Mesenchymal stem cell (in vitro differentiated cells and primary cell): Measurements from ENCODE around the gene F8A1.
"Not testable (repeated sequence)": the region's sequence is repeated elsewhere in the genome, so short reads cannot be mapped to it uniquely, and the experiment has no call there.

ENCODE experiments used
- DNase-seq: peaks from one replicate; pipeline ENCODE4 v3.0.0-alpha.2; 2013
- H2AFZ ChIP-seq: one replicate; pipeline ENCODE4 v1.6.1; 2013; ENCODE audit warnings: low read depth, mild to moderate bottlenecking, control low read depth, inconsistent platforms, low read length, moderate library complexity
- H2AK5ac ChIP-seq: 2 replicates; pipeline ENCODE4 v1.6.1; 2013; ENCODE audit warnings: low read length, moderate library complexity, mild to moderate bottlenecking, inconsistent platforms; ENCODE audit not compliant: severe bottlenecking
- H2BK120ac ChIP-seq: one replicate; pipeline ENCODE4 v1.6.1; 2013; ENCODE audit warnings: low read depth, mild to moderate bottlenecking, inconsistent platforms, low read length, moderate library complexity
- H2BK12ac ChIP-seq, 2 experiments: one replicate each; pipeline ENCODE4 v1.6.1; 2013; ENCODE audit warnings: inconsistent platforms in 2 of 2, low read length in 2 of 2, mild to moderate bottlenecking in 2 of 2, moderate library complexity in 2 of 2, control low read depth in 1 of 2
- H2BK15ac ChIP-seq: one replicate; pipeline ENCODE4 v1.6.1; 2013; ENCODE audit warnings: mild to moderate bottlenecking, low read depth, inconsistent platforms; ENCODE audit not compliant: poor library complexity, severe bottlenecking
- H2BK5ac ChIP-seq: 2 replicates; pipeline ENCODE4 v1.6.1; 2013; ENCODE audit warnings: low read depth, mild to moderate bottlenecking, low read length, control low read depth, inconsistent platforms; ENCODE audit not compliant: poor library complexity, severe bottlenecking
- H3K14ac ChIP-seq, 2 experiments: one replicate each; pipeline ENCODE4 v1.6.1; 2013; ENCODE audit warnings: inconsistent platforms in 2 of 2, low read length in 2 of 2, control low read depth in 1 of 2, mild to moderate bottlenecking in 1 of 2, moderate library complexity in 1 of 2
- H3K18ac ChIP-seq, 2 experiments: one replicate each; pipeline ENCODE4 v1.6.1; 2013; ENCODE audit warnings: inconsistent platforms in 2 of 2, low read length in 2 of 2, control low read depth in 1 of 2, low read depth in 1 of 2, mild to moderate bottlenecking in 1 of 2
- H3K23ac ChIP-seq, 2 experiments: one replicate each; pipeline ENCODE4 v1.6.1; 2013; ENCODE audit warnings: inconsistent platforms in 2 of 2, low read length in 2 of 2, mild to moderate bottlenecking in 2 of 2, moderate library complexity in 2 of 2, control low read depth in 1 of 2
- H3K27ac ChIP-seq: 2 replicates; pipeline ENCODE4 v1.5.1; 2013; ENCODE audit warnings: mild to moderate bottlenecking, moderate library complexity, low read length, control low read depth, inconsistent platforms; ENCODE audit not compliant: poor library complexity, severe bottlenecking
- H3K27me3 ChIP-seq, 2 experiments: 2 replicates each; pipeline versions ENCODE4 v1.6.1 to v1.7.0; 2013; ENCODE audit warnings: low read length in 2 of 2, mild to moderate bottlenecking in 2 of 2, moderate library complexity in 2 of 2, control low read depth in 1 of 2, inconsistent platforms in 1 of 2; ENCODE audit not compliant: control insufficient read depth in 1 of 2, insufficient read depth in 1 of 2
- H3K36me3 ChIP-seq, 2 experiments: 2 replicates each; pipeline versions ENCODE4 v1.6.1 to v1.7.0; 2013; ENCODE audit warnings: low read length in 2 of 2, control low read depth in 1 of 2, inconsistent platforms in 1 of 2, low read depth in 1 of 2, mild to moderate bottlenecking in 1 of 2; ENCODE audit not compliant: insufficient read depth in 2 of 2, control insufficient read depth in 1 of 2
- H3K4ac ChIP-seq, 2 experiments: one replicate each; pipeline ENCODE4 v1.6.1; 2013; ENCODE audit warnings: inconsistent platforms in 2 of 2, low read length in 2 of 2, mild to moderate bottlenecking in 2 of 2, moderate library complexity in 2 of 2, control low read depth in 1 of 2, low read depth in 1 of 2
- H3K4me1 ChIP-seq: 2 replicates; pipeline ENCODE4 v1.6.1; 2013; ENCODE audit warnings: low read depth, low read length, control low read depth; ENCODE audit not compliant: control insufficient read depth, insufficient read depth
- H3K4me2 ChIP-seq: 2 replicates; pipeline ENCODE4 v1.6.1; 2013; ENCODE audit warnings: low read length, mild to moderate bottlenecking, inconsistent platforms; ENCODE audit not compliant: poor library complexity, severe bottlenecking
- H3K4me3 ChIP-seq, 2 experiments: 2 replicates each; pipeline versions ENCODE4 v1.5.1 to v1.7.0; 2013; ENCODE audit warnings: low read length in 2 of 2, mild to moderate bottlenecking in 2 of 2, control low read depth in 1 of 2, low read depth in 1 of 2; ENCODE audit not compliant: insufficient read depth in 1 of 2
- H3K79me1 ChIP-seq: replicated peaks from 2 replicates; pipeline ENCODE4 v1.6.1; 2013; ENCODE audit warnings: mild to moderate bottlenecking, control low read depth, low read length, inconsistent platforms; ENCODE audit not compliant: poor library complexity, severe bottlenecking
- H3K9ac ChIP-seq: 2 replicates; pipeline ENCODE4 v1.7.0; 2013; ENCODE audit warnings: mild to moderate bottlenecking, low read length, moderate library complexity
- H3K9me3 ChIP-seq: 2 replicates; pipeline ENCODE4 v1.7.0; 2013; ENCODE audit warnings: mild to moderate bottlenecking, low read length; ENCODE audit not compliant: control insufficient read depth
- H4K8ac ChIP-seq: one replicate; pipeline ENCODE4 v1.6.1; 2013; ENCODE audit warnings: inconsistent platforms, mild to moderate bottlenecking, low read length, moderate library complexity
- H4K91ac ChIP-seq: one replicate; pipeline ENCODE4 v1.6.1; 2013; ENCODE audit warnings: mild to moderate bottlenecking, low read length, inconsistent platforms
- WGBS: methylation state at CpG from one replicate; pipeline ENCODE4 v1.1.7; 2013; ENCODE audit warnings: mixed read lengths; 5-methylcytosine and 5-hydroxymethylcytosine counted together

F8A1 gene

DNA sequence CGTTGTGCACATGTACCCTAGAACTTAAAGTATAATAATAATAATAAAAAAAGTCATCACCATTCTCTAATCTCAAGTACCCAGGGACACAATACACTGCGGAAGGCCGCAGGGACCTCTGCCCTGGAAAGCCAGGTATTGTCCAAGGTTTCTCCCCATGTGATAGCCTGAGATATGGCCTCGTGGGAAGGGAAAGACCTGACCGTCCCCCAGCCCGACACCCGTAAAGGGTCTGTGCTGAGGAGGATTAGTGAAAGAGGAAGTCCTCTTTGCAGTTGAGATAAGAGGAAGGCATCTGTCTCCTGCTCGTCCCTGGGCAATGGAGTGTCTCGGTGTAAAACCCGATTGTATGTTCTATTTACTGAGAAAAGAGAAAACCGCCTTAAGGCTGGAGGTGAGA lies 24.4 kb downstream of the F8A1 start:
- H3K4me2 ChIP-seq, H2BK120ac ChIP-seq, H3K4me3 ChIP-seq, H3K9ac ChIP-seq, H3K4me1 ChIP-seq, H3K27ac ChIP-seq, H4K8ac ChIP-seq, H3K79me1 ChIP-seq, H2AFZ ChIP-seq, H4K91ac ChIP-seq, H2BK12ac ChIP-seq, DNase-seq, H2BK15ac ChIP-seq, H2AK5ac ChIP-seq, H2BK5ac ChIP-seq, H3K14ac ChIP-seq, H3K18ac ChIP-seq, H3K4ac ChIP-seq, H3K27me3 ChIP-seq, H3K36me3 ChIP-seq, H3K23ac ChIP-seq: not testable (repeated sequence)
- WGBS: 93% methylated on average over 8 of the region's 11 CpGs
- H3K9me3 ChIP-seq: peaks cover 14% of the 10 kb centered on the region

DNA sequence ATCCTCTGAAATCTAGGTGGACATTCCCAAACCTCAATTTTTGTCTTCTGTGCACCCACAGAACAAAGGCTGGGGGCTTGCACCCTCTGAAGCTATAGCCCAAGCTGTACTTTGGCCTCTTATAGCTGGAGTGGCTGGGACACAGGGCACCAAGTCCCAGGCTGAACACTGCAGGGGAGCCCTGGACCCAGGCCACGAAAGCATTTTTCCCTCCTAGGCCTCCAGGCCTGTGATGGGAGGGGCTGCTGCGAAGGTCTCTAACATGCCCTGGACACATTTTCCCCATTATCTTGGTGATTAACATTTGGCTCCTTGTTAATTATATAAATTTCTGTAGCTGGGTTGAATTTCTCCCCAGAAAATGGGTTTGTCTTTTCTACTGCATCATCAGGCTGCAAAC lies 27.9 kb downstream of the F8A1 start:
- H2AK5ac ChIP-seq: no peak overlapping the region
- no peak overlapping the region for H2BK5ac ChIP-seq
- H4K91ac ChIP-seq: no peak overlapping the region
- no peak overlapping the region for H3K14ac ChIP-seq
- no peak overlapping the region for H3K4me2 ChIP-seq
- H3K27ac ChIP-seq: no peak overlapping the region
- H3K4ac ChIP-seq: no peak overlapping the region
- no peak overlapping the region for H2BK15ac ChIP-seq
- no peaks in the 10 kb centered on the region for H3K4me1 ChIP-seq
- no peak overlapping the region for H4K8ac ChIP-seq
- no peak overlapping the region for H3K18ac ChIP-seq
- peaks cover 14% of the 10 kb centered on the region for H3K9me3 ChIP-seq
- no peaks in the 10 kb centered on the region for H3K79me1 ChIP-seq
- H3K36me3 ChIP-seq: no peaks in the 10 kb centered on the region
- DNase-seq: no peak
- H3K23ac ChIP-seq: no peak overlapping the region
- no CpG with 5 or more reads among the region's 2 CpGs for WGBS
- no peak overlapping the region for H2AFZ ChIP-seq
- no peak overlapping the region for H2BK12ac ChIP-seq
- no peak overlapping the region for H2BK120ac ChIP-seq
- no peak overlapping the region for H3K4me3 ChIP-seq
- H3K27me3 ChIP-seq: no peaks in the 10 kb centered on the region
- no peak overlapping the region for H3K9ac ChIP-seq

DNA sequence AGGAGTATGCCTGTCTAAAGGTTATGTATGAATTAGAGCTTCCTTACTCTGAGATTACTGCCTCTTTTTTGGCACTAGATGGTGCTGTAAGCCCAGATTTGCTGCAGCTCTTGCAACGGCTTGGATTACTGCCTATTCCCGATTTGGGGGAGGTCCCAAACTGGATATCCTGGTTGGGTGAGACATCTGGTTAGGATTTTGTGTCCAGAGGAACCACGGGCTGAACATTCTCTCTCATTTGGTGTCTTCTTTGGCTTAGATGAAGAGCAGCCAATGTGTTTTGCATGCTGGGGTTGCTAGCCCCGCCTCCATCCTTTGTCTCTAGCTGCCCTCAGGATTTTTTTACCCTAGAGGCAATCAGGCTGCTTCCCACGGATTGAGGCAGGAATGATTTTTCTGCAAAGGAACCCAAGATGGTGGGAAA lies 31.9 kb downstream of the F8A1 start:
- Histone ChIP-seq H3K79me1 (no peaks in the 10 kb centered on the region), H2BK15ac (no peak overlapping the region), H3K4ac (no peak overlapping the region), H3K4me1 (no peaks in the 10 kb centered on the region), H3K4me2 (peak overlapping the region; percentile 34), H2BK120ac (no peak overlapping the region), H3K14ac (no peak overlapping the region), H4K8ac (no peak overlapping the region), H3K18ac (no peak overlapping the region), H2BK12ac (no peak overlapping the region), H3K27me3 (no peaks in the 10 kb centered on the region), H2BK5ac (no peak overlapping the region), H3K4me3 (peak overlapping the region in 1 of 2 experiments; percentile 54), H3K9me3 (no peaks in the 10 kb centered on the region), H3K27ac (no peak overlapping the region), H2AK5ac (no peak overlapping the region), H2AFZ (no peak overlapping the region), H3K9ac (peak overlapping the region; percentile 32), H4K91ac (no peak overlapping the region), H3K36me3 (no peaks in the 10 kb centered on the region), H3K23ac (no peak overlapping the region)
- DNase-seq: peak; percentile 86
- WGBS: 4% methylated on average over 4 of the region's 5 CpGs

DNA sequence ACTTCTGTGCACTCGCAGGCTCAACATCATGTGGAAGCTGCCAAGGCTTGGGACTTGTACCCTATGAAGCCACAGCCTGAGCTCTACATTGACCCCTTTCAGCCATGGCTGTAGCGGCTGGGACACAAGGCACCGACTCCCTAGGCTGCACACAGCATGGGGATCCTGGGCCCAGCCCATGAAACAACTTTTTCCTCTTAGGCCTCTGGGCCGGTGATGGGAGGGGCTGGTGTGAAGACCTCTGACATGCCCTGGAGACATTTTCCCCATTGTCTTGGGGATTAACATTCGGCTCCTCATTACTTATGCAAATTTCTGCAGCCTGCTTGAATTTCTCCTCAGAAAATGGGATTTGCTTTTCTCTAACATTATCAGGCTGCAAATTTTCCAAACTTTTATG lies 38.6 kb downstream of the F8A1 start:
- H3K79me1 ChIP-seq, H4K8ac ChIP-seq, H4K91ac ChIP-seq, H3K27ac ChIP-seq, H3K9ac ChIP-seq, H3K18ac ChIP-seq, H2AFZ ChIP-seq, H3K4me2 ChIP-seq, H3K4me1 ChIP-seq, H3K4ac ChIP-seq, DNase-seq, H3K36me3 ChIP-seq, H3K4me3 ChIP-seq, H3K23ac ChIP-seq, H3K27me3 ChIP-seq, H3K14ac ChIP-seq, H2BK120ac ChIP-seq, H2BK12ac ChIP-seq, H2BK5ac ChIP-seq, H2BK15ac ChIP-seq, H2AK5ac ChIP-seq: not testable (repeated sequence)
- WGBS: 93% methylated on average over 5 of the region's 5 CpGs
- peaks cover 11% of the 10 kb centered on the region for H3K9me3 ChIP-seq
